ENCODE measurements around the gene B4GALNT2.
A peak's percentile ranks its signal among the peaks of the same experiment; 100 is the strongest.
"Not testable (repeated sequence)": the region's sequence is repeated elsewhere in the genome, so short reads cannot be mapped to it uniquely, and the experiment has no call there.

Gene B4GALNT2

GRCh38 chr17:49132699-49133364 is at the start of gene B4GALNT2:
Gene B4GALNT2 (plus strand): TSS chr17:49132769. CDS start chr17:49132793, 24 bp downstream.
- DNase-seq: no peak

- not testable (repeated sequence) for DNase-seq
These were observed 47.5 kb upstream of the B4GALNT2 start for GRCh38 chr17:49085046-49085445.

- no peak for DNase-seq
These were observed 46.8 kb upstream of the B4GALNT2 start for GRCh38 chr17:49085565-49086315.

DNA sequence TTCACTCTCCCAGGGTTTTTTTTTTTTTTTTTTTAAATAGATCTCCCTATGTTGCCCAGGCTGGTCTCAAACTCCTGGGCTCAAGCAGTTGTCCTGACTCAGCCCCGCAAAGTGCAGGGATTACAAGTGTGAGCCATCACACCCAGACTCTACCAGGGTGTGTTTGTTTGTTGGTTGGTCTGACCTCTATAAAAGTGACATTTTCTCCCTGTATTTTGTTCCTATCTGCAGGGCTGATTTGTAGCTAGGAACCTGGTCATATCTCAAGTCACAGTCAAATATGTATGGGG is 46.3 kb upstream of the B4GALNT2 start:
- no peak for DNase-seq

GRCh38 chr17:49086649-49087048 is 45.9 kb upstream of the B4GALNT2 start:
- DNase-seq: no peak

GRCh38 chr17:49089094-49089493 is 43.5 kb upstream of the B4GALNT2 start:
- DNase-seq: no peak

DNA sequence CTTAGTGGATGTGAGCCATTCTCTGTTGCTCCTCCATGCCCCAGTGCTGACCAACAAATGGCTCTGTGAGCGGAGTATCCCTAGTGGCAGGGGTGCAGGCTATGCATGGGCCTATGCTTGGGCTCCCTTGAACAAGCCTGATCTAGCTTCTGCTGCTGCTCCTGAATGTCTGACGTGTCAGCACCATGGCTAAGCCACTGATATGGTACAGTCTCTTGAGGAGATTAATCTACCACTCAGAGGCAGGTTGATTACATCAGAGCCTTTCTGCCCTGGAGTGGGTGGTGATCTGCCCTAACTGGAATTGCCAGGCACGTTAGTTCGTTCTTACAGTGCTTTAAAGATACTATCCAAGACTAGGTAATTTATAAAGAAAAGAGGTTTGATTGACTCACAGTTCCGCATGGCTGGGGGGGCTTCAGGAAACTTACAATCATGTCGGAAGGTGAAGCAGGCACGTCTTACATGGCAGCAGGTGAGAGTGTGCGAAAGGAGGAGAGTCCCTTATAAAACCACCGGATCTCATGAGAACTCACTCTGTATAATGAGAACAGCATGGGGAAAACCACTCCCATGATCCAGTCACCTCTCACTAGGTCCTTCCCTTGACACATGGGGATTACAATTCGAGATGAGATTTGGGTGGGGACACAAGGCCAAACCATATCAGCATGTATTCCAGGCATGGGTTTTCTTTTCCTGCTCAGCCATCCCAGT is 41.5 kb upstream of the B4GALNT2 start:
- no peak for DNase-seq

- no peak for DNase-seq
These were observed 39.4 kb upstream of the B4GALNT2 start for GRCh38 chr17:49093131-49093530.

GRCh38 chr17:49100601-49101000 is 32.0 kb upstream of the B4GALNT2 start:
- DNase-seq: no peak

GRCh38 chr17:49101054-49101534 is 31.5 kb upstream of the B4GALNT2 start:
- DNase-seq: no peak

GRCh38 chr17:49103360-49103759 is 29.2 kb upstream of the B4GALNT2 start:
- not testable (repeated sequence) for DNase-seq

GRCh38 chr17:49104511-49105074 is 28.0 kb upstream of the B4GALNT2 start:
- no peak for DNase-seq

DNA sequence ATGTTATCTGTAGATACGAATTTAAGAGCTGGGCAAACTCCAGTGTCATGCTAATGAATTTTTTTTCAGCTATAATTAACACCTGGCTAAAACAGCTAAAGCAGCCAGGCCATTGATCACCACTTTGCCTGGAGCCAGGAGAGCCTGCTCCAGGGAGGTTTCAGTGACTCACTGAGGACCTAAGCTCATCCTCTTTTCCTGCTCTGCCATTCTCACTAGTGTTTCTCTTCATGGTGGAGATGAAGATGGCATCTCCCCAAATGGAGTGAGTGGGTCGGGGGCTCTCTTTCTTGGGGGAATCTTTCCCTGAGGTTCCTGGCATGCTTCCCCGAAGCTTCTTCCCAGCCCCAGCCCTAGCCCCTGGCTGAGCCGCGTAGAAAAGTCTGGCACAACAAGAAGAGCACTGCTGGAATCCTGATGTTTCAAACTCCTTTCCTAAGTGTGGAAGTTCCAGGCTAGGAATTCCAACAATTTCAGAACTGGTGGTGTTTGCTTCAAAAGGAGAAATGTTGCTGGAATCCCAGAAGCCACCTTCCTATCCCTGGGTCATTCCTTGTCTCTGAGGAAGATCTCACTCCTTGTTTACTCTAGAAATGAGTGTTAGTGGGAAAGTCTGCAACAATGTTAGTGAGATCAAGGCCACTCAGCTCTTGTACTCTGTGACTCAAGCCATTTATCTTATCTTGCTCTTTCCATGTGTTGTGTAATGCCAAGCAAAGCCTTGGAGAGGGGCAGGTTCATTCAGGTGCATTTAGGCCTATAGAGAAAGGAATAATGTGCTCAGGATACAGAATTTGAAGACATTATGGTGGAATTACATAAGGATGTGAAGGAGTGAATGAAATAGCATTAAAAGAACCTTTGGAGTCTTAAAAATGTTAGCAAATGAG is 26.0 kb upstream of the B4GALNT2 start:
- peak; percentile 53 for DNase-seq

- DNase-seq: no peak
These were observed 25.4 kb upstream of the B4GALNT2 start for GRCh38 chr17:49107211-49107557.

DNA sequence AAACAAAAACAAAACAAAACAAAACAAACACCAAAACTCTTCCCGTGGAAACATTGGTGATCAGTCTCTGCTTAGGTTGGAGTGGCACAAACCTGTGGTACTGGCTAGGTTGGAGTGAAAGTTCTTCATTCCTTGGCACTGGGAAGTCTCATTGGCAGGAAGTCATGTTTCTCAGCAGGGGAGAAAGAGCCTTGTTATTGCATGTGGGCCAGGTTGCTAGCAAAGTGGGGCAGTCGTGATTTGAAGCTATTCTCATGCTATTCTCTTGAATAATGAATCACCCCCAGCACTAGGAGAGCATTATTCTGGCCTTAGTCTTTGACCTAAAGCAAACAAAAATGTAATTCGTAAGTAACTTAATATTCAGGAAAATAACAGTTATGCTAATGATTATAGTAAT is 24.3 kb upstream of the B4GALNT2 start:
- peak; percentile 76 for DNase-seq

GRCh38 chr17:49110509-49110908 is 22.1 kb upstream of the B4GALNT2 start:
- DNase-seq: no peak

- DNase-seq: no peak
These were observed 20.6 kb upstream of the B4GALNT2 start for GRCh38 chr17:49111934-49112333.

DNA sequence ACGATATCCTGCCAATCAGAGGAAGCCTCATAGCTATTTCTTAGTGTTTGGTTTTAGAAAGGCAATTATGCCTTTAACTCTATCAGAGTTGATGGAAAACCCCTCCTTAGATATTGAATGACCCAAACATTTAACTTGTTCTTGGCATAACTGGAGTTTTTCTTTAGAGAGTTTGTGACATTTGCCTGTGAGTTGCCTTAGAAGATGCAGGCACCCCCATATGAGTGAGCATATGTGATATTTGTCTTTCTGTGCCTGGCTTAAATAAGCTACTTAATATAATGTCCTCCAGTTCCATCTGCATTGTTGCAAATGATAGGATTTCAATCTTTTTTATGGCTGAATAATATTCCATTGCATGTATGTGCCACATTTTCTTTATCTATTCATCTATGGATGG is 19.6 kb upstream of the B4GALNT2 start:
- no peak for DNase-seq

GRCh38 chr17:49114703-49115102 is 17.9 kb upstream of the B4GALNT2 start:
- no peak for DNase-seq

DNA sequence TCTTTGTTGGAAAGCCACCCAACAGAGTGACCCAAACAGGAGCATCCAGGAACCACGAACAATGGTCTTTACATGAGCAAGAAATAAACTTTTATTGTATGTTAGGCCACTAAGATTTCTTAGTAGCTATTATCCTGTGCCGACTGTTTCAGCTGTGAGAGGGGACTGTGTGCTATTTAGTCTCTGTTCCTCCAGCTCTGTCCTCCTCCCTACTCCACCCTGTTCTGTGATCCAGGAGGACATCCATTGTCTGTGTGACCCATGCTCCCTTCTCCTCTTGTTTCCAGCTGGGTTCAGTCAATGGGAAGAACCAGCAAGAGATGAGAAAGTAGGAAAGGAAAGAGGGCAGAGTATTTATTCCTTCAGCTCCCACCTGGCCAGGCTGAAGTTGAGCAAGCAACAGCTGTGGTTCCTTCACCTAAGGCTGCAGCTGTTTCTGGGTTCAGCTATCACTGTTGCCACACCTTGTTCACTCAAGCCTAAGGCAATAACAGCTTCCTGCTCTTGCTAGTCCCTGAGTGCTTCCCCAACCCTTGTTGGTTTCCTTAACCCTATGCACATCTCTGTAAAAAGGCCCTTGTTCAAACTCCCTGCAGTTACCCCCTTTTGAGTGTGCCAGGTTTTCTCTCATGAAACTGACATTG is 14.9 kb upstream of the B4GALNT2 start:
- no peak for DNase-seq

- no peak for DNase-seq
These were observed 12.4 kb upstream of the B4GALNT2 start for GRCh38 chr17:49120166-49120565.

- DNase-seq: no peak
These were observed 10.8 kb upstream of the B4GALNT2 start for GRCh38 chr17:49121696-49122292.

All from fibroblast of skin of right biceps (primary cell).